GM19239 (cell line): ENCODE results near the gene ZNF280A.

Experiments
- DNase-seq: peaks from one replicate; pipeline ENCODE4 v3.0.0; 2011; ENCODE audit warnings: low spot score; ENCODE audit not compliant: insufficient read length
- FAIRE-seq: peaks from 2 replicates; lab custom pipeline; 2011; peaks lifted over from hg19 to GRCh38; lab: Jason Lieb, UNC

Gene ZNF280A, protein sequence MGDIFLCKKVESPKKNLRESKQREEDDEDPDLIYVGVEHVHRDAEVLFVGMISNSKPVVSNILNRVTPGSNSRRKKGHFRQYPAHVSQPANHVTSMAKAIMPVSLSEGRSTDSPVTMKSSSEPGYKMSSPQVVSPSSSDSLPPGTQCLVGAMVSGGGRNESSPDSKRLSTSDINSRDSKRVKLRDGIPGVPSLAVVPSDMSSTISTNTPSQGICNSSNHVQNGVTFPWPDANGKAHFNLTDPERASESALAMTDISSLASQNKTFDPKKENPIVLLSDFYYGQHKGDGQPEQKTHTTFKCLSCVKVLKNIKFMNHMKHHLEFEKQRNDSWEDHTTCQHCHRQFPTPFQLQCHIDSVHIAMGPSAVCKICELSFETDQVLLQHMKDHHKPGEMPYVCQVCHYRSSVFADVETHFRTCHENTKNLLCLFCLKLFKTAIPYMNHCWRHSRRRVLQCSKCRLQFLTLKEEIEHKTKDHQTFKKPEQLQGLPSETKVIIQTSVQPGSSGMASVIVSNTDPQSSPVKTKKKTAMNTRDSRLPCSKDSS

DNA sequence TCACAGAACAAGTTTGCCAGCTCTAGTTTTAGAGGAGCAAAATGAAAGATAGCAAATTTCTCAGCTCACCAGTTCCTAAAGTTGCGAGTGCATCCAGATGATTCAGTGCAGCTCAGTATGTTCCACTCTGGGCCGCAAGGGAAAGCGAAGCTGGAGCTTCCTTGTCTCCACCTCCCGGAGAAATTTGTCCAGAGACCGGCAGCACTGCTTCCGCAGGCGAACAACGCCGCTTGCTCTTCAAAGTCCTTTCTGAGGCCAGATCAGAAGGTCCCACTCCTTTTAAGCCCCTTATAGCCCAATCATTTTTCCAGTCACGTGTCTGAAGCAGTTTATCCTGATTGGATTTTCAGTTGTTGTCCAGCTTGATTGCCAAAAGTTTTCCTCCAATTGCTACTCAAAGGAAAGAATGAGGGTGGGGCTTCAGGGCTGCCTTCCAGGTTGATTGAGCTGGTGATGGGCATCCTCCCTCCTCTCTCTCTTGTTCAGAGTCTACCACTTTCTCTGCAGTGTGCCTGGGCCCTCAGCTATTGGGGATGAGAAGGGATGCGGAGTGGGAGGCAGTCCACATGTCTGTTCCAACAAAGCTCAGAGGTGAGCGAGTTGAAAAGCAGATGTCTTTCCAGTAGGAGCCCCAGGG is at the start of gene ZNF280A:
TSS of gene ZNF280A (minus strand) at position 251 of the 637 bp plus-strand sequence. CDS start 4,640 bp downstream, outside the sequence.
- FAIRE-seq (no peak), DNase-seq (no peak)

DNA sequence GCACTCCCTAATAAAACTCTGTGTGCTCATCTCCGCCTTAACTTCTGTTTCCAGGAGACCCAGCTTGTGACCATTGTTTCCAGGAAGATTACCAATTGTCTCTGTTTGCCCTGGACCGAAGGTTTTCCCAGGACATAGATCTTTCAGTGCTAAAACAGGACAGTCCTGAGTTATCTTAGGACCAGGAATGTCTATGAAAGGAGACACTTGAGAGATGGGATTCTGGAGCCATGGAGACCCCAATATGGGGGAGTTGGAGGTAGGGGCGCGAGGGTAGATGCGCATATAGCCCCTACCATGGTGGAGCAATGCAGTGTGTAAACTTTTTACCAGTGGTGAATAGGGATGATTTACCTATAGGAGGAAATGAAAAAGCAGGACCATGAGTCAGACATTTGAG is 49.1 kb upstream of the ZNF280A start:
- DNase-seq = no peak
- no peak for FAIRE-seq

DNA sequence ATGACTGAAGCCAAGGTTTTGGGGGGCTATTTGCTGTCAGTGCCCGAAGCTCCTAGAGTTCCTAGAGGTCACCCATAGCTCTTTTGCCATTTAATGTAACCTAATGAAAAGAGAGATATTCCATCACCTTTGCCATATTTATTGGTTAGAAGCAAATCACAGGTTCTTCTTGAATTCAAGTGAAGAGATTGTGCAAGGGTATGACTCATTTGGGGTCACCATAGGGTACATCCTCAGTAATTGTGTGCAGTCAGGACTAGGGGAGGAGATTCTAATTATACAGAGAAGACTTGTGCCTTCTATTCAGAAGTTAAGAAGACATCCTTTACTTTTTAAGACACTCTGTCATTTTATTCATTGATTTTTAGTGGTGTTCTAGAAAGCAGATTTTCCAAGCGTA is 45.9 kb upstream of the ZNF280A start:
- no peak for FAIRE-seq
- no peak for DNase-seq

DNA sequence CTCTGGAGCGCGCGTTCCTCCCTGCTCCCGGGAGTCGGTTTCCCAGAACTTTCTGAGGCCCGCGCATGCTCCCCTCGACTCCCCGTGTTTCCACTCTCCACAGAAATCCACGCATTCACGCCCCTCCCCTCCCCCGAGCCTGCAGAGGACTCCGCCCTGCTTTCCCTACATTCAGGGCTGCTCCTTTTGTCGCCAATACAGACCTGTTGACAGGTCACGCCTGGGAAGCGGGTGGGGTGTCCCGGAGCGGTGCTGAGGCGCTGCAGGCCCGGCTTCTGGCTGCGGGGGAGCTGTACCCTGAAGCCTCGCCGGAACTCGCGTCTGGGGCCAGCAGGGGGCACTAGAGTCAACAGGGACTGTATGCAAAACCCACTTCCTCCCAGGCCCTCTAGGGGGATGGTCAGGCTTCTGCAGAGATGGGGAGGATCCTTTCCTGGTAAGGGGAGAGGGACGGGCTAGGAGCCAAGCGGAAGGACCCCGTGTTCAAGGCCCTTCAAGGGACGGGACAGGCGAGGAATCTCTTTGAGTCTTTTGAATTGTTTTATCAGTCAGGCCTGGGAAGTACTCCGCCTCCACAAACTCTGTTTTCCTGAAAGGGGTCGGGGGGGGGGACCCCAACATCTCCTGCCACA is 39.0 kb upstream of the ZNF280A start, which contains the start of gene PRAME:
TSS of gene PRAME (minus strand) at position 294 of the 632 bp plus-strand sequence. CDS start 2,433 bp downstream, outside the sequence.
- DNase-seq (peak; percentile 92), FAIRE-seq (peak; percentile 53)

DNA sequence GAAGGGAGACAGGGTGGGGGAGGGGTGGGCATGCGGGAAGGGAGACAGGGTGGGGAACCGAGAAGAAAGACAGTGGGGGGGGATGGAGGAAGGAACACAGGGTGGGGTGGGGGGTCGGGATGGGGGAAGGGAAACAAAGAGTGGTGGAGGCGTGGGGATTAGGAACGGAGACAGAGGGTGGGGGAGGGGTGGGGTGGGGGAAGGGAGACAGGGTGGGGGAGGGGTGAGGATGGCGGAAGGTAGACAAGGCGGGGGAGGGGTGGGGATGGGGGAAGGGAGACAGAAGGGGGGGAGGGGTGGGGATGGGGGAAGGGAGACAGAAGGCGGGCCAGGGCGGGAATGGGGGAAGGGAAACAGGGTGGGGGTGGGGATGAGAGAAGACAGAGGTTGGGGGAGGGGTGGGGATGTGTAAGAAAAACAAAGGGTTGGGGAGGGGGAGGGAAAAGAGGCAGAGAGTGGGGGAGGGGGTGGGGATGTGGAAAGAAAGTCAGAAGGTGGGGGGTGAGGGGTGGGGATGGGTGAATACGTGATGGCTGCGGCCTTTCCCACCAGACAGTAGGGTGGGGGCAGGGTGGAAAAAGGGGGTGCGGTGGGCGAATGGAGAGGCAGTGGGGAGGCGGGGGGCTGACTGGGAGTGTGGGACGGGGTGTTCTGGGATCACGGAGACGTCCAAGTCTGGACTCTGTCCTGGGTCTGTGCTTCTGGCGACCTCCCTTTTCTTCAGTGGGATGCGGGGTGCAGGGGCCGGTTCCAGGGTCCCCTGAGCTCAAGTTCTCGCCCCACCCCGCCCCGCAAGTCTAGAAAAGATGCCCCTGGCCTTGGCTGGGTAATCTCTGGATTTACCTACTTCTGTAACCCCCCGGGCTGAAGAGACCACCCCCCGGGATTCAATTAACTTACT is 38.3 kb upstream of the ZNF280A start:
- no peak for FAIRE-seq

DNA sequence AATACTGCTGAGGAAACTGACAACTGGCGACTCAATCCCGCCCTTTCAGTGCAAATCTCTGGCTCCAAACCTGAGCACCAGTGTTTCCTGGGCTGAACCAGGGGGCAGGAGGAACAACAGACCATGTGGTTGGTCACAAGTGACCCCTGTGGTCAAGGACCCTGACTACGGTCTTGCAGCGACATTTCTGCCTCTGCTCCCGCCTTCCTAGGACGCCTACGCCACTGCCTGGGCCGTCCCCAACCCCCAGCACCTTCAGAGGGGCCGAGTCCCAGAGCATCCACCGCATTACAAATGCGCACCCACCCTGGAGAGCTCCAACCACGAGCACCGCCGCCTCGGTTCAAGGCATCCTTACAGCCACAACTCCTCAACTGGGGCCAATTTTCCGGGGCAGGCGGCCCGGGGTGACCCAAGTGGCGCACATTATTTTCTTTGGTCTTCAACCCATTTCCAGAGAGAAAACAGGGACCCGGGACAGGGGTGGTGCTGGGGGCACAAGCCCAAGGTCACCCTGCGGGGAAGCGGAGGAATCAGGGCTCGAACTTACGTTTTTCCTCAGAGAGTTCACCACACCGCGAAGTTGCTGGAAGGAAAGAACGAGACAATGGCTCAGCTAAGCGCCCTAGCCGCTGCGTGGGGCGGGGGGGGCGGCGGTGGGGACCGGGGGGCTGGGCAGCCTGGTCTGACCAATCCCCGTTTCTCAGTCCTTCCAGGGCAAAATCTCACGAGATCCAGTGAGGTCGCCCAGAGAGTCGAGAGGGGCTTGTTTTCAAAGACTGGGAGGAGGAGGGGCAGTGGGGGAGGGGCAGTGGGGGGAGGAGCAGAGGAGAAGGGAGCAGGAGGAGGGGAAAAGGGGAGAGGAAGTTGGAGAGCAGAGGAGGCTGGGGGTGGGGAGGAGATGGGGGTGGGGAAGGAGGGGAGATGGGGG is 37.2 kb upstream of the ZNF280A start:
- DNase-seq (no peak), FAIRE-seq (no peak)

More for the DNA sequence above, 38.3 kb upstream of the ZNF280A start:
- DNase-seq = no peak

DNA sequence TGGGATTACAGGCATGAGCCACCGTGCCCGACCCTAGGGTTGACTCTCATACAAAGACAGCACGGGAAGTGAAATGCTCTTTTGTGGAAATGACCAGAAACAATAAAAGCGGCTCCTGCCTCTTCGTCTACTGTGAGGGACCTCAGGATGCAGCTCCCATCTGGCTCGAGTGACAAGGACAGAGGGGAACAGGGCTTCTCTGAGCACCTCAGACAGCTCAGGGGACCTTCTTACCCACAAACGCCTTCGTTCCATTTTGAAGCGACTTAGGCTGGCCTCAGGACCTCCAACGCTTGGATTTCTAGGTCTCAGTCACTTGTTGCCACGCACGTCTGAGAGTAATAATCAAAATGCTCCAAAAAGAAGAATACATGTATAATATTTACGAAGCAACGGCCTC is 36.5 kb upstream of the ZNF280A start:
- no peak for DNase-seq
- FAIRE-seq = no peak

DNA sequence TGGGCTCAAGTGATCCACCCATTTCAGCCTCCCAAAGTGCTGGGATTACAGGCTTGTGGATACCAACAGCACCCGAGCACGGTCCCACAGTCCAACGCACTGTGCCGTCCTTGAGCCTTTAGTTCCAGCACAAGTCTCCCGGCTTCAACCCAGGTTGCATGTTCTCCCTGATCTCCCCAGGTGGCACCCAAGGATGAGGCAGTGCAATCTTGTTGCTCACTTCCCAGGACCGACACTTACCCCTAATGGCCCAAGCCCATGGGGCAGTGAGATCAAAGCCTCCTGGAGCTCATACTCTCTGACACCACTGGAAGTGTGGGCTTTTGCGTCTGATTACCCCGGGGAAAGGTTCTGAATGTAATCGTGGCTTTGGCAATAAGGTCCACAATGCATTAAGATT is 35.5 kb upstream of the ZNF280A start:
- no peak for FAIRE-seq
- no peak for DNase-seq

DNA sequence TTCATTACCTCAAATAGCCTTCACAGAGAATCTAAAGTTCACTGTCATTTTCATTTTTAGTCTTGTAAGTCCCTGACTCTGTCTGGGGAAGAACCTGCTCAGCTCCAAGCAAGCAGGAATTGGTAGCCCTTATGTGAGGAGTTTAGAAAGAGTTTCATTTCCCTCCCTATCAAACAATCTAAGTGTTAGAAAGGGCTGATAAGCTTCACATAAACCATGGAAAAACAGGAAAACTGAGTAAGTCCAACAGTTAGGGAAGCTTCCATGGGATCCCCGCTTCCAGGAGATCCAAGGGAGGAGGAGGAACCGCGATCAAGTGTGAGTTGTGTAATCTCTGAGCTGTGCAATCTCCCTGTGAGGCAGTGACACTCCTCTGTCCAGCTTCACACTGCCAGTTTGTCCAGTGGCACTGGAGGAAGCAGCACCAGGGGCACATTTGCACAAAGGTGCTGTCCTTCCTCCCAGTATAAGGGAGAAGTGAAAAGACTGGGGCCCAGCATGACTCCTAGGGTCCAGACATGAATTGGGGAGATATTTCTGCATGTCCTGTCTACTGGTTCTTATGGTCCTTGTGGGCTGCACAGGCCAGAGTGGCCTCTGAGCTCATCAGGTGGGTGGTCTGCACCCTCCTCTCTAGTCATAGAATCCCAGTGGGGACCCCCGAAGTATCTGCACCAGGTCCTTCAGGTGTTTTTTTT is 34.7 kb upstream of the ZNF280A start:
- DNase-seq (no peak), FAIRE-seq (peak; percentile 52)

DNA sequence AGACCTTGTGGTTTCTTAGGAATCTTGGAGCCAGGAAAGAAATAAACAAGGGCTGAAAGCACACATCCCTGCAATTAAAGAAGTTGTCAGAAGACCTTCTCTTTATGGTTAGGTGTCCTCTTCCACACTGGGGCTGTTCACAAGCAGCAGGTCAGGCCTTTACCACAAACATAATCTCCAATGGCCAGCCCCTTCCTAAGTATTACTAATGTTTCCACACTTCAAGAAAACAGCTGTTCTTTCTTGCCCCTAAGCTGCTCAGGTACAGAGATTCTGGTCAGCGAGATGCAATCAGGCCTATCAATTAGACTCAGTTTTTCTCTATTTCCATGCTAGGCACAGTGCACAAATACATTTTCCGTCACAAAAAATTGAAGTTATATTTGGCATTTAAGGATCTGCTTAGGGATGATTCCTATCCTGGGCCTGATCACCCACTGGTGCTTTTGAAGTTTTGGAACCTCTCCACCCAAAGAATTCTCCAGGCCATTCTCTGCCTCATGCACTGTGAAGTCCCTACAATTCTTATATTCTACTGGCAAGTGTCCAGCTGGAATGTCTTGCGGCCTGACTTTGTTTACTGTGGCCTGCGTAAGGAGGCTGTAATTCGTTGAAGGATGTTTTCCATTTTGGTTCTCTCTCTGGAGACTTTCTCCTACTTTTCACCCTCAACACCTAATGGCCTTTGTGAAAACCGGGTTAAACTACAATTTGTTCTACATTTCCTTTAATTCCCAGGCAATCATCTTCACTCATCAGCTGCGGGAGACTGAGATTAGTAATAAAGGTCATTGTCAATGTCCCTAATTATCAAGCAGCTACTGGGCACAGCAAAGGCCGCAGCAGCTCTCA is 33.9 kb upstream of the ZNF280A start:
- DNase-seq (no peak), FAIRE-seq (no peak)

DNA sequence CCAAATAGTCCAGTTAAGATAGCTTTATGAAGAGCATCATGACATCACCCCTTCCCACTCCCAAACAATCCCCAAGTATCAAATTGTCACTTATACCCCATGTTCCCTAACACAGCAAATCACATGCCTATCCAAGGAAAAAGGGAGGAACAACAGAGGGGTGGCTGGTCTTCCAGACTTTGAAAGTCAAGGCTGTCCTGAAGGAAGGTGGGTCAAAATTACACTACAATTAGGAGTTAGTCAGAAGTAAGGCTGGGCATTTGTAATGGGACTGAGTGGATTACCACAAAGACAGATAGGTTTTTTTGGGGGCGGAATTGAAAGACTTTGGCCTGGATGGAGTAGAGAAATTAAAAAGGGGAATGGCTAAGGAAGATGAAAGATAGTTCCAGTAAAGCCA is 33.1 kb upstream of the ZNF280A start:
- FAIRE-seq = no peak

DNA sequence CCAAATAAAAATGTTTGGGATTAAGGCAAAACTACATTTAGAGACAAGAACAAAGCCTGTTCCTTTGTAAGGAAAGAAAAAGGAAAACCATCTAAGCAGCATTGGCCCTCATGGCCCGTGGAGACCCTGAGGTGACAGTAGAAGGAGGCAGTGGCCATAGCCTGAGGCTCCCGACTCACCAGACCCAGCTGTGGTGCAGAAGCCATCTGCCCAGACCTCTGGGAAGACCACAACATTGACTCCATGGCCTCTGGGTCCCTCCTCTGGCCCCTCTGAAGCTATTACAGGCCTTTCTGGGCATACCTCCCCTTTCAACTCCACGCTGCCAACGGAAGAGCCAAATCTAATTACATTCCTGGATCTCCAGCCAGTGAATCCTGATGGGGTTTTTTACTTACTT is 32.6 kb upstream of the ZNF280A start:
- DNase-seq (no peak), FAIRE-seq (no peak)

More for the DNA sequence above, 33.1 kb upstream of the ZNF280A start:
- DNase-seq = no peak

DNA sequence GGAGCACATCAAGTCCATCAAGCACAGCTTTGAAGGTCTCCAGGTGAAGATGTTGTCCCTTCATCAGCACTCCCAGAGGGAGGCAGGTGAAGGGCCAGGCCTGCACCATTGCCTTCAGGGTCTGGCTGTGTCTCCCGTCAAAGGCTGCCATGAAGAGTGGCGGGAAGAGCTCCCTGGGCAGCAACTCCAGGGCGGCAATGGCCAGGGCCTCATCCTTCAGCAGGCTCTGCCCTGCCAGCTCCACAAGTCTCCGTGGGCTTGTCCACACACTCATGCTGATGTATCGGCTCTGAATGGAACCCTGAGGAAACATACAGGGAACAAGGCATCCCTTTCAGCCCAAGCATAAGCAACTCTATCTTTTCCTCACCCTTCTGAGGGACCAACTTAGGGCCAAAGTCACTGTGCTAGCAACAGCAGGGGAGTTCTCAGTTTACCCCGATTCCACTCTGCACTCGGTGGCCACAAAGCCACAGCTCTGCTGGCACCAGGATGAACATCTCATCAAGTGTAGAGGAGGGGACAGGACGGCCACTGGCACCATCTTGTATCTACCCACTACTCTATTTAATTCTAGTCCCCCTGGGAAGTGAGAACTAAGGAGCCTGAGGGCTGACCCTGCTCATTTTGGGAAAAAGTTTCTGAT is 30.8 kb upstream of the ZNF280A start:
- DNase-seq (no peak), FAIRE-seq (no peak)

DNA sequence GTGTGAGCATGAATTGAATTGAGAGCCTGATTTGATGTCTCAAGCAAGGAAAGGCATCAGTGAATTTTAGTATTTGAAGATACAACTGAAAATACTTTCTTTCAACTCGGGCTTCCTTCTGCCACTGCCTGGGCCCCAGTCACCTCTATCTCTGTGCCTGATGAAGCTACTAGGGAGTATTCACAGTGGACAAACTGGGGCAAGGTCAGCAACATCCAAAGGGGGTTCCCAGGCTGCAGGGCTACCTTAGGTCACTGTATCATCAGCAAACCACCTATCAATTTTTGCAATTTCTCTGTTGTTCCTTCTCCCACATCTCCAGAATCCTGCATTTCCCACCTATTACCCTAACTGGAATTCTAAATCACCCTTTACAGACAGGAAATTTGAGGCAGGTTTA is 28.8 kb upstream of the ZNF280A start:
- FAIRE-seq (no peak), DNase-seq (no peak)

DNA sequence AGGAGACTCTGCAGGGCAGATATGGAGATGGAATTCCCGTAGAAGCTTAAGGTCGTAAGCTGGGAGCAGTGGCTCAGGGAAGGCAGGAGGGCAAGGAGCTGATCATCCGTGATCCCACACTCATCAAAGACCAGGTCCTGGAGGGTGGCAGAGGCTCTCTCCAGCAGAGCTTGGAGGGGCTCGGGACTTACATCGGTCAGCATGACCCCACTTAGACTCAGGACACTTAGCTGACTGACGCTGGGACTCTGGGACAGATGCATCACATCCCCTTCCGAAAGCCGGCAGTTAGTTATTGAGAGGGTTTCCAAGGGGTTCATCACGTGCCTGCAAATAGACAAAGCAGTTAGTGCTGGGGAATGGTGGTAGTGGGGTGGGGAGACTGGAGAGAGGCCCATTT is 28.2 kb upstream of the ZNF280A start:
- no peak for FAIRE-seq
- DNase-seq = no peak

DNA sequence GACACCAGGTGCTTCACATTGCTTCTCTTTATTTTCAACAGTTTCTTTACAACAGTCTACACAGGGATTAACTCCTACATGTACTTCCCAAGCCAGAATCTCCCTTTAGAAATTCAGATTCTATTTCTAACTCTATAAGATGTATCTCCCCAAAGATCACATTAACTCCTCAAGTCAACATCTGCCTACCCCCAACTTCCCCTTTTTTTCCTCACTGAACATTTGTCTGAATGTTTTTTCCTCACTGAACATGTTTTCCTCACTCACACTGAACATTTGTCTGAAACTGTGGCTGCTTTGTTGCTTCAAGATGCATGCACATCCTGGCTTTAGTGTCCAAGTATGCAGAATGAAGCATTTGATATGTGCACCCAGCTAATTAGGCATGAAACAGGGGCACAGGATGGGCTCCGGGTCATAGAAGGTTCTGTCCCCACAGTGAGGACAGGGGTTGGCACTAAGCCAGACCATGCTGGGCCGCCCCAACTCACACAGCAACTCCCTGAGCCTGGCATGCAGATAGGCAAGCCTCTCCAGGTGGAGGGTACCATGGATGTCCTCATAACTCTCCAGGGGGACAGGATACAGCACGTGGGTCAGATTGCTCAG is 27.7 kb upstream of the ZNF280A start:
- FAIRE-seq (no peak), DNase-seq (no peak)
